ENCODE measurements around the gene CAD. TPM values are rescaled to one million over a fixed set of nuclear protein-coding genes. Genes with fewer than 3 reads are reported as not detected.
"Not testable (repeated sequence)": the region's sequence is repeated elsewhere in the genome, so short reads cannot be mapped to it uniquely, and the experiment has no call there.

Gene CAD
- 27.5 and 30.9 TPM in 2 replicates for total RNA-seq (2014; rRNA removed; shearing (Covaris generic))

- peak; percentile 67 for DNase-seq (ENCODE audit: low spot score)
Measured at GRCh38 chr2:27217173-27218121, at the start of gene CAD. Gene CAD (plus strand): TSS chr2:27217369. CDS start chr2:27217552, 183 bp downstream.

DNA sequence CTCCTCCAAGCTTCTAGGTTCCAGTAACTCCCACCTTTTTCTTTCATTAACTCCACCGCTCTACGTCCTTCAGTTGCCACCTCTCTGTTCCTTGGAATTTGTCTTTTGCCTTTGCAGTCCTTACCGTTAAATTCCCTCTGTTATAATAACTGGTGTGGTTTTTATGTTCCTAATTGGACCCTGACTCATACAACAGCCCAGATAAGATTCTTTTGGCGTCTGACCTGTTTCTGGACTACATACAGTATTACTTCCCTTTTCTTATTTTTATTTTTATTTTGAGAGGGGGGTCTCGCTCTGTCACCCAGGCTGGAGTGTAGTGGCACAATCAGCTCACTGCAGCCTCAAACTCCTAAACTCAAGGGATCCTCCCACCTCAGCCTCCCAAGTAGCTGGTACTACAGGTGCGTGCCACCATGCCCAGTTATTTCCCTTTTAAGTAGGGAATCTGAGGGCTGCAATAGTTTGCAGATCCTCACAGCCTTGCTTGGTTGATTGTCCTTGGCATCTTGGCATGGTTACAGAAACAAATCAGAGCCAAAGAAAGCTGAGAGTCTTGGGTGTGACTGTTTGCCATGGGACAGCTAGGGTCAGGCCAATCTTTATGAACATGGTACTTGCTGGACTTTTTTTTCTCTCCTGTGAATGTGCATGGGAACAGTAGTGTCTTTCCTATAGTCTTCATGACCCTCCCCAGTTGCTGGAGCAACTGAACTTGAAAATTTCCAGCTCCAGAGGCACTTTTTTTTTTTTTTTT lies 46.4 kb upstream of the CAD start:
- peak; percentile 16 for DNase-seq (ENCODE audit: low spot score)

DNA sequence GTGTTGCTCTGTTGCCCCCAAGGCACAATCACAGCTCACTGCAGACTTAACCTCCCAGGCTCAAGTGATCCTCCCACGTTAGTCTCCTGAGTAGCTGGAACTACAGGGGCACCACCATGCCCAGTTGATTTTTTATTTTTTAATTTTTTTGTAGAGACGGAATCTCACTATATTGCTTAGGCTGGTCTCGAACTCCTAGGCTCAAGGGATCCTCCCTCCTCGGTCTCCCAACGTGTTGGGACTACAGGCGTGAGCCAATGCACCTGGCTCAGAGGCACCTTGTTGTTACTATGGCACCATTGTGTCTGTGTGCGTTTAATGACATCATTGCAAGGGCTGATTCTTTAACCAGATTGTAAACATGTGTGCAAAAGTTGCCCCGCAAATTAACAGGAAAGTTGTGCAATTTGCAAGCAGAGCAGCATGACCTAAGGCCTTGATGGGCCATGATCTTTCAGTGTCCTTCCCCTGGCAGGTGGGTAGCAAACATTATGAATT lies 45.8 kb upstream of the CAD start:
- DNase-seq (ENCODE audit: low spot score), result no peak

- DNase-seq (ENCODE audit: low spot score), result no peak
Measured at GRCh38 chr2:27174638-27175037, 42.5 kb upstream of the CAD start.

GRCh38 chr2:27175330-27175729 lies 41.8 kb upstream of the CAD start:
- no peak for DNase-seq (ENCODE audit: low spot score)

DNA sequence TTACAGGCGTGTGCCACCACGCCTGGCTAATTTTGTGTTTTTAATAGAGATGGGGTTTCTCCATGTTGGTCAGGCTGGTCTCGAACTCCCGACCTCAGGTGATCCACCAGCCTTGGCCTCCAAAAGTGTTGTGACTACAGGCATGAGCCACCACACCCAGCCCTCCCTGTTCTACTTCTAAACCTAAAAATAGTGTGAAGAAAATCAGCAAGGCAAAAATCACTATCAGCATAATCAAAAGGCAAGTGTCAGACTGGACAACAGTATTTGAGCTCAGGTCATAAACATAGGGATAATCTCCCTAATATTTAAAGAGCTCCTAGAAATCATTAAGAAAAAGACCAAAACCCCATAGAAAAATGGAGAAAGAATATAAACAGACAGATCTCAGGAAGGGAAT lies 41.4 kb upstream of the CAD start:
- not testable (repeated sequence) for DNase-seq (ENCODE audit: low spot score)

DNA sequence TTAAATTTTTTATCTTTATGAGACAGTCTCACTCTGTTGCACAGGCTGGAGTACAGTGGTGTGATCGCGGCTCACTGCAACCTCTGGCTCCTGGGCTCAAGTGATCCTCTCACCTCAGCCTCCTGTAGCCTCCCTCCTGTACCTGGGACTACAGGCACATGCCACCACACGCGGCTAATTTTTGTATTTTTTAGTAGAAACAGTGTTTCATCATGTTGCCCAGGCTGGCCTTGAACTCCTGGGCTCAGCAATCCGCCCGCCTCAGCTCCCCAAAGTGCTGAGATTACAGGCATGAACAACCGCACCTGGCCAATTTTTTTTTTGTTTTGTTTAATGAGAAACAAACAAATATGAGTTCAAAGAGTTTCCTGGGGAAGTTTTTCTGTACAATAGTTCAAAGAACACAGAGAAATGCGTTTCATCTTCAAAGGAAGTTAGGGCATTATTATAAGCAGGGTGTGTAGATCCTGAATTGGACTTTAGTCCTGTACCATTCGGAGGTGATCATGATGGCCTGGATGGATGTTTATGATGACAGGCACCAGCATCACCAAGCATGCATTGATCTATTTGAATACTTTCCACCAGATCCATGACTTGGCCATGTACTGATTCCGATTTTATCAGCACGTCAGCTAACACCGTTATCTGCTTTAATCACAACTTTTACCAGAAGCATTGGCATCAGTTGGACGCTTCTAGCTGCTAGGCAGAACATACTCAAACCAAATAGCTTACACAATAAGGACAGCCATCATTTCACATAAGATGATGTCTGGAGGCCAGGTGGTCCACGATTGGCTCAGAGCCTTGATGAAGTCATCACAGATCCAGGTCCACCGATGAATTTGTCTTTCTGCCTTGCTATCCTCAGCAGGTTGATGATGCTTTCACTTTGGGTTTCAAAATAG lies 39.5 kb upstream of the CAD start:
- DNase-seq (ENCODE audit: low spot score), result no peak

GRCh38 chr2:27178469-27178868 lies 38.7 kb upstream of the CAD start:
- no peak for DNase-seq (ENCODE audit: low spot score)

- no peak for DNase-seq (ENCODE audit: low spot score)
Measured at GRCh38 chr2:27179344-27180000, 37.7 kb upstream of the CAD start.

DNA sequence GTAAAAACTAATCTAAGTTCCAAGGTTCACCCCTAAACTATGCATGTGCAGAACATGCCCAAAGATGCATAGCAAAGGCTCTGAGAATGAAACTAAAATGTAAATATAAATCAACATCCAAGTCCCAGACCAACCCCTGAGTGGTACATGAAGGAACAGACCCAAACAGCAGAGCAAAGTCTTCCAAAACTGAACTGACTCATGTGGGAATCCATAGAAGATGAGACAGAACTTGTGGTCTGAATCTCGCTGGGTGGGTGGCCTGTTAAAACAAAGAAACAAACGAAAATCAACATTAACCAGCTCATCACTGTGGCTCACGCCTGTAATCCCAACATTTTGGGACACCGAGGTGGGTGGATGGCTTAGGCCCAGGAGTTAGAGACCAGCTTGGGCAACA lies 34.8 kb upstream of the CAD start:
- no peak for DNase-seq (ENCODE audit: low spot score)

GRCh38 chr2:27184115-27184514 lies 33.1 kb upstream of the CAD start:
- DNase-seq (ENCODE audit: low spot score), result no peak

- peak; percentile 18 for DNase-seq (ENCODE audit: low spot score)
Measured at GRCh38 chr2:27185331-27186026, 31.7 kb upstream of the CAD start.

- no peak for DNase-seq (ENCODE audit: low spot score)
Measured at GRCh38 chr2:27186613-27187345, 30.4 kb upstream of the CAD start.

- no peak for DNase-seq (ENCODE audit: low spot score)
Measured at GRCh38 chr2:27189989-27190388, 27.2 kb upstream of the CAD start.

DNA sequence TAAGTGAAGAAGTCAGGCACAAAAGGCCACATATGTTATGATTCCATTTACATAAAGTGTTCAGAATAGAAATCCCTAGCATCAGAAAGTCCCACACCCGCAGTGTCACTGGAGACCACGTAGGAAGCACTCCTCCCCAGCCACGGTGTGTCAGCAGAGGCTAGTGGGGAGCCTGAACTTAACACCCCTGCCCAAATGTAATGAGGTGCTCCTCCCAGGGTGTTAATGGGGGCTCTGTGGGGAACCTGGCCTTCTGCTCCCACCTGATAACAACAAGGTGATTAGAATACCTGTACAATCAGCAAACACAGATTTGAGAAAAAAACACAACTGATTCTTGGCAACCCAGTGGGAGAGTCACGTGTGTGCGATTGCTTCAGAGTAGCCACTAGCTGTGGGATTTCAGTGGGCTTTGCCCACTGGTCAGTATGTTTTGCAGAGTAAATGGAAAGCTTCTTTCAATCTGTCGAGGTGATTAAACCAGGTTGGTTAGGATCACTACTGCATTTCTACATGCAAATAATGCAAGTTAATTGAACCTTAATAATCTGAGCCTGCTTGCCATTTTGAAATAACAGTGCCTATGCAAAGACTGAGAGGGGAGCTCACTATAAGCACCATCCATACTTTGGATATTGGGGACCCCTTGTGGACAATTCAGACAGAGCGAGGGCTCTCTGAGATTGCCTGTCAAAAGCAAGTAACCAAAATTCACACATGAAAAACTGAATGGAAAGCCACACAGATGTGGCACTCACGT lies 25.9 kb upstream of the CAD start:
- DNase-seq (ENCODE audit: low spot score), result peak; percentile 62

GRCh38 chr2:27194538-27195354 lies 22.4 kb upstream of the CAD start:
- DNase-seq (ENCODE audit: low spot score), result no peak

DNA sequence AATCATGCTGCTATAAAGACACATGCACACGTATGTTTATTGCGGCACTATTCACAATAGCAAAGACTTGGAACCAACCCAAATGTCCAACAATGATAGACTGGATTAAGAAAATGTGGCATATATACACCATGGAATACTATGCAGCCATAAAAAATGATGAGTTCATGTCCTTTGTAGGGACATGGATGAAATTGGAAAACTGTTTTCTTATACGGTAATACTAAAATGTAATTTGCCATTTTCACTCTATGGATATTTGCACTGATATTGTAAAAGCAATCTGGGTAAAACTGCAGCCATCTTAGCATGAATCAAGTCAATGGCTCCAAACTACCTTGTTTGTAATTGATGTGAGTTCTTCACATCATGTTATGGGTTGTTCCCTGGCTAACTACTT lies 21.4 kb upstream of the CAD start:
- DNase-seq (ENCODE audit: low spot score), result not testable (repeated sequence)

DNA sequence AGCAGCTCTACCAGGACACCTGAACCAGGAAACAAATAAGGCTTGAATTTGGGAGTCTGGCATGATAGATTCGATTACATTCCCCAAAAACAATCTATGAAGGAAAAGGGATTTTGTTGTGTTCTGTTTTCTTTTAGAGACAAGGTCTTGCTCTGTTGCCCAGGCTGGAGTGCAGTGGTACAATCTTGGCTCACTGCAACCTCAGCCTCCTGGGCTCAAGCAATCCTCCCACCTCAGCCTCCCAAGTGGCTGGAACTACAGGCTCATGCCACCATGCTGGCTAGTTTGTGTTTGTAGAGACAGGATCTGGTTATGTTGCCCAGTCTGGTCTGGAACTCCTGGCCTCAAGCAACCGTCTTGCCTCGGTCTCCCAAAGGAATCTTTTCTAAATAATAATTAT lies 19.1 kb upstream of the CAD start:
- not testable (repeated sequence) for DNase-seq (ENCODE audit: low spot score)

Data from A172 (cell line).